KMS-11 (cell line): ENCODE measurements around the gene ZNF76.
A peak's percentile ranks its signal among the peaks of the same experiment; 100 is the strongest.

Source experiments
- H2AFZ ChIP-seq: fragments of 200-600 bp; sonication (generic); 2 replicates; pipeline ENCODE4 v1.6.1; 2016; ENCODE audit warnings: antibody characterized with exemption, mixed run types, low read depth
- H3K27ac ChIP-seq: fragments of 200-600 bp; sonication (generic); 2 replicates; pipeline ENCODE4 v1.6.1; 2016; ENCODE audit warnings: mild to moderate bottlenecking, mixed run types
- H3K27me3 ChIP-seq: fragments of 200-600 bp; sonication (generic); 2 replicates; pipeline ENCODE4 v1.6.1; 2017; ENCODE audit warnings: mild to moderate bottlenecking, low read depth, mixed run types, moderate library complexity; ENCODE audit not compliant: insufficient read depth
- H3K36me3 ChIP-seq: fragments of 200-600 bp; sonication (generic); 2 replicates; pipeline ENCODE4 v1.6.1; 2017; ENCODE audit warnings: mild to moderate bottlenecking, mixed run types; ENCODE audit not compliant: insufficient read depth
- H3K4me1 ChIP-seq: fragments of 200-600 bp; sonication (generic); 2 replicates; pipeline ENCODE4 v1.6.1; 2016; ENCODE audit warnings: mild to moderate bottlenecking, low read depth, mixed run types; ENCODE audit not compliant: poor library complexity, severe bottlenecking
- H3K4me2 ChIP-seq: fragments of 200-600 bp; sonication (generic); 2 replicates; pipeline ENCODE4 v1.7.0; 2016; ENCODE audit warnings: mild to moderate bottlenecking, mixed run types
- H3K4me3 ChIP-seq: fragments of 200-600 bp; sonication (generic); IDR thresholded peaks from 2 replicates; pipeline ENCODE4 v1.6.1; 2017; ENCODE audit warnings: low read depth, low read length, mixed read lengths; ENCODE audit not compliant: insufficient read depth
- H3K79me2 ChIP-seq: fragments of 200-600 bp; sonication (generic); 2 replicates; pipeline ENCODE4 v1.6.1; 2016; ENCODE audit warnings: low read depth, mixed run types; ENCODE audit not compliant: insufficient read depth
- H3K9ac ChIP-seq: fragments of 200-600 bp; sonication (generic); 2 replicates; pipeline ENCODE4 v1.6.1; 2016; ENCODE audit warnings: mild to moderate bottlenecking, mixed run types
- H4K20me1 ChIP-seq: fragments of 200-600 bp; sonication (generic); 2 replicates; pipeline ENCODE4 v1.6.1; 2016; ENCODE audit warnings: mild to moderate bottlenecking, mixed run types; ENCODE audit not compliant: insufficient read depth
- CTCF ChIP-seq: fragments of 200-600 bp; sonication (generic); conservative IDR thresholded peaks from 2 replicates; pipeline ENCODE4 v1.6.1; 2017; ENCODE audit warnings: low read depth, mild to moderate bottlenecking, antibody characterized with exemption, low read length, moderate library complexity, mixed read lengths

The ZNF76 gene

GRCh38 chr6:35248965-35249364 lies 10.6 kb upstream of the ZNF76 start:
- Histone ChIP-seq H3K4me1 (peaks cover 20% of the 10 kb centered on the region), H3K4me3 (no peak overlapping the region), H3K27me3 (no peaks in the 10 kb centered on the region), H3K36me3 (no peaks in the 10 kb centered on the region), H4K20me1 (no peaks in the 10 kb centered on the region), H3K4me2 (peak overlapping the region; percentile 60; the same call in 1 of the 2 replicates), H3K9ac (no peak overlapping the region), H3K79me2 (no peaks in the 10 kb centered on the region), H2AFZ (no peak overlapping the region), H3K27ac (no peak overlapping the region)
- TF ChIP-seq CTCF, result no peak

- Histone ChIP-seq H3K4me3 (no peak overlapping the region), H3K27me3 (no peaks in the 10 kb centered on the region), H4K20me1 (no peaks in the 10 kb centered on the region), H3K4me1 (peaks cover 23% of the 10 kb centered on the region), H2AFZ (no peak overlapping the region), H3K36me3 (no peaks in the 10 kb centered on the region), H3K27ac (no peak overlapping the region), H3K79me2 (no peaks in the 10 kb centered on the region), H3K9ac (no peak overlapping the region), H3K4me2 (no peak overlapping the region)
- no peak for TF ChIP-seq CTCF
Measured at GRCh38 chr6:35251949-35252348, 7.6 kb upstream of the ZNF76 start.

- no peak overlapping the region for H3K27ac ChIP-seq
- H3K4me3 ChIP-seq, result no peak overlapping the region
- H3K27me3 ChIP-seq, result no peaks in the 10 kb centered on the region
- no peaks in the 10 kb centered on the region for H4K20me1 ChIP-seq
- no peak overlapping the region for H2AFZ ChIP-seq
- peaks cover 19% of the 10 kb centered on the region for H3K4me1 ChIP-seq
- H3K36me3 ChIP-seq, result no peaks in the 10 kb centered on the region
- no peak overlapping the region for H3K9ac ChIP-seq
- no peak for TF ChIP-seq CTCF
- H3K79me2 ChIP-seq, result peaks cover 6% of the 10 kb centered on the region; the same call in 1 of the 2 replicates
- no peak overlapping the region for H3K4me2 ChIP-seq
Measured at GRCh38 chr6:35253249-35253648, 6.3 kb upstream of the ZNF76 start.

GRCh38 chr6:35258336-35258735 lies 1.2 kb upstream of the ZNF76 start:
- Histone ChIP-seq H4K20me1 (no peaks in the 10 kb centered on the region), H3K9ac (peak overlapping the region; percentile 95), H2AFZ (peak overlapping the region; percentile 76; the same call in 1 of the 2 replicates), H3K36me3 (no peaks in the 10 kb centered on the region), H3K27ac (peak overlapping the region; percentile 79), H3K4me3 (no peak overlapping the region), H3K79me2 (peaks cover 23% of the 10 kb centered on the region), H3K27me3 (no peaks in the 10 kb centered on the region), H3K4me1 (peaks cover 25% of the 10 kb centered on the region), H3K4me2 (peak overlapping the region; percentile 80)
- TF ChIP-seq CTCF, result no peak

GRCh38 chr6:35258858-35259193 lies 709 bp upstream of the ZNF76 start:
- Histone ChIP-seq H3K27ac (peak overlapping the region; percentile 79), H3K27me3 (no peaks in the 10 kb centered on the region), H3K4me1 (peaks cover 30% of the 10 kb centered on the region), H3K4me2 (peak overlapping the region; percentile 80), H2AFZ (peak overlapping the region; percentile 76), H3K79me2 (peaks cover 23% of the 10 kb centered on the region), H3K36me3 (no peaks in the 10 kb centered on the region), H3K4me3 (no peak overlapping the region), H4K20me1 (no peaks in the 10 kb centered on the region), H3K9ac (peak overlapping the region; percentile 95)
- no peak for TF ChIP-seq CTCF
